Left renal cortex interstitium (tissue), 4 donors: Measurements from ENCODE around the gene PROSER2. TPM values are rescaled to one million over a fixed set of nuclear protein-coding genes. Genes with fewer than 3 reads are reported as not detected.

Experiments used
- DNase-seq, 4 donors: peaks; one replicate each; pipeline ENCODE4 v3.0.0-alpha.2; 2013; ENCODE audit warnings: low read depth in 4 of 4, low spot score in 2 of 4, missing footprints in 1 of 4
- polyA plus RNA-seq, 4 donors: library from polyadenylated mRNA; unstranded; fragments of 120-200 nt; gene quantifications; one replicate each; pipeline ENCODE4 v1.2.1, GENCODE V29; 2013; ENCODE audit not compliant: insufficient read length in 4 of 4

The PROSER2 gene, protein sequence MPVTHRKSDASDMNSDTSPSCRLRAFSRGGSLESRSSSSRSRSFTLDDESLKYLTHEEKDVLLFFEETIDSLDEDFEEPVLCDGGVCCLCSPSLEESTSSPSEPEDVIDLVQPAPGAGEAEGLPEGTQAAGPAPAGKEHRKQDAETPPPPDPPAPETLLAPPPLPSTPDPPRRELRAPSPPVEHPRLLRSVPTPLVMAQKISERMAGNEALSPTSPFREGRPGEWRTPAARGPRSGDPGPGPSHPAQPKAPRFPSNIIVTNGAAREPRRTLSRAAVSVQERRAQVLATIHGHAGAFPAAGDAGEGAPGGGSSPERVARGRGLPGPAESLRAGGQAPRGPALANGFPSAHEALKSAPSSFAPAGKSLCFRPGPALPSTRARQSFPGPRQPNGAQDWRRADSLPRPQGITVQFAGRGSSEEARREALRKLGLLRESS
- polyA plus RNA-seq = 1 to 10 TPM; 4.1 to 7.7 (median 5.1) TPM

DNA sequence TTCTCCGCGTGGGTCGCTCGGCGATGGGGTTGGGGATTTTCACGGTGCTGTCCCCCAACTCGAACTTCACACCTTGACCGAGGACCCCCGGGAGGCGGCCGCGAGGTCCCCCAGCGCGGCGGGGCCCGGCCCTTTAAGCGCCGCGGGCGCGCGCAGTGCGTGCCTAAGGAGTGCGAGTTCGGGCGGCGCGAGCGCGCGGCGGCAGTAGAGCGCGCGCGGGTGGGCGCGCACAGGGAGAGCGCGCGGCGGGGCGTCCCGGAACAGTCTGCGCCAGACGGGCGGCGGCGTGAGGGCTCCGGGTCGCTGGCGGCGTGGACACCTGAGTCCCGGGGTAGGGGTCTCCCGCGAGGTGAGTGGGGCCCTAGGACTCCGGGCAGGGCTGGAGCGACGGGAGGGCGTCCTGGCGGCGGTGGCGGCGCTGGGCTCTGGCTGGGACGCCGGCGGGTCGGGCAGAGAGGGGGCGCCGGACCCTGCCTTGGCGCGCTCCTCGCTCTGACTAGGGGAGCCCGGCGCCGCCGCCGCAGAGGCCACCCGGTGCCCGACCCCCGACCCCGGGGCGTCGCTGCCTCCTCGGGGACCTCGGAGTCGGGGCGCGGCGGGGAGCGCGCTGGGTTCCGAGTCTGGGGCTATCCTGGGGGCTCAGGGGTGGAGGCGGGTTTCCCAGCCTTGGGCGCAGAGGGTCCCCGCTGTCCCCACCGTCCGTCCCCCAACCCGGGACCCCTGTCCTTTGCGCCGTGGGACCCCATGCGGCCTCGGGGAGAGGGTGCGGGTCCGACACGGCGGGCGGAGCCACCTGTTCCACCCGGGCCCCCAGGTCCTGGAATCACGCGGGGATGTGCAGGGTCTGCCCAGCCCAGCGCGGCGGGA, at the start of gene PROSER2:
TSS of gene PROSER2 (plus strand) at position 235 of the 867 bp plus-strand sequence. CDS start 28,722 bp downstream, outside the sequence.
- DNase-seq = no peak

DNA sequence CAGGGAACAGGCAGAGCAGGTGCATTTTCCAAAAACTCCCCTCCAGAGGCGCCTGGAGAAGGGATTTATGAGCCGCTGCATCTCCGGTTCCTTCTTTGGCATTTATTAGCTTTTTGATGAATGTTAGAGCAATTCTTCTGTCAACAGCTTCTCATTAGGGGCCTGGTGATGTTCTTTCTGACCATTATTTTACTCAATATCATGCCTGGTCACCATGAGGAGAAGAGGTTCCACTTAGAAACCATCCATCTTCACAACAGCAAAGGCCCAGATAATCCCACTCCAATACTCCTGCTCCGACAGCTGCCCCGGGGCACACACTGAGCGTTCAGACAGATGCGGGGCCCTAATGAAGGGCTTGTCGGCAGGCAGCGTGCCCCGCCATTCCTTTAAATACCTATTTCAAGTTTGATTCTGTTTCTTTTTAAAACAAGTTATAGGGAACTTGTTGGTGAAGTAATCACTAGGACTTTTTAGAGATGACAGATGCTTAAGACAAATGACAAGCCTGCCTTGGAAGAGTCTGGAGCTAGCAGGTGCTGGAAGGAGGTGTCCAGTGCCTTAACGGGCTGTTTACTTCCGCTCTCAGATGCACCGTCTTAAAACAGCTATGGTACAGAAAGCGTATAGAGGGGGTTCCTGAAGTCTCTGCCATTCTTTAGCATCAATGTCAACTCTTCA, 49.3 kb upstream of the PROSER2 start:
- DNase-seq = no peak

DNA sequence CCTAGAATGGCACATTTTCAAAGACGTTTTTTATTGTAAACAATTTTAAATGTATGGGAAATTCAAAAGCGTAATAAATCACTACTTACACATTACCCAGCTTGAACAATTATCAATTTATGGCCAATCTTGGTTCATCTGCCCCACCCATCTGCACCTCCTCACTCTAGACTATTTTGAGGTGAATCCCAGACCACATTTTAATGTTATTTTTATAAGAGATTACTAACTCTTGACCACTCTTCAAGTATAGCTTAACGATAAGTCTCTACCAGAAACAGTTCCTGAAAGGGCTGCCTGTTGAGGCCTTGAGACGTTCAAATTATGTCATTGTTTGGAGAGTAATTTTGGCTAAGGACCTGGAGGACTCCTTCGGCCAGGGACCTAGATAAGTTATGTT, 47.7 kb upstream of the PROSER2 start:
- DNase-seq = no peak

DNA sequence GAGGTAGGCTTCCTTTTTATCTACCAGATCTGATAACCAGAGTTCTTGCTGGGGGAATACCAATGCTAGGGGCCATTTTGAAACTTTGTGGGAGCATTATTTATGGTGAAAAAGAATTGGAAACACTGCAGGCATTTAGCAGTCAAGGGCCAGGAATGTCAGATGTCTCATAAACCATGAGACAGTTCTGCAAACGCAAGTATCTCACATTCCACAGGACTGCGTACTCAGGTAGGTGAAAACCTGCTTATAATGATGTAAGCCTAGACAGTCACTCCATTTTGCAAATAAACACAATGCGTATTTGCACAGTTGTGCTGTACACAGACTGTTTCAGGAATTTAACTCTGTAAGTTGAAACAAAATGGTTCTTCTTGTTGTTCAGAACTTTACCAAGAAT, 47.1 kb upstream of the PROSER2 start:
- DNase-seq = no peak

DNA sequence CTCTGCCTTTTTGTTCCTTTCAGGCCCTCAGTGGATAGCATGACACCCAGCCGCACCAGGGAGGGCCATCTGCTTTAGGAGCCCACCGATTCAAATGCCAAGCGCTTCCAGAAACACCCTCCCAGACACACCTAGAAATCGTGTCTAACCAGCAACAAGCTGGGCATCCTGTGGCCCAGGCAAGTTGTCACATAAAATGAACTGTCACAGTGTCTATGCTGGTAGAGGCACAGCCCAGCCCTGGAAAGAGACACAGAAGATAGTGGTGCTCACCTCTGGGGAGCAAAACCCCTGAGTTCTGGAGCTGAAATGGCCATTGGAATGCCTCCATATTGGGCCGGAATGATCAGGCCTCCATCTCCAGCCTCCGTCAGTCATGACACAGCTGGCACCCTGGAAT, 42.0 kb upstream of the PROSER2 start:
- DNase-seq = no peak

DNA sequence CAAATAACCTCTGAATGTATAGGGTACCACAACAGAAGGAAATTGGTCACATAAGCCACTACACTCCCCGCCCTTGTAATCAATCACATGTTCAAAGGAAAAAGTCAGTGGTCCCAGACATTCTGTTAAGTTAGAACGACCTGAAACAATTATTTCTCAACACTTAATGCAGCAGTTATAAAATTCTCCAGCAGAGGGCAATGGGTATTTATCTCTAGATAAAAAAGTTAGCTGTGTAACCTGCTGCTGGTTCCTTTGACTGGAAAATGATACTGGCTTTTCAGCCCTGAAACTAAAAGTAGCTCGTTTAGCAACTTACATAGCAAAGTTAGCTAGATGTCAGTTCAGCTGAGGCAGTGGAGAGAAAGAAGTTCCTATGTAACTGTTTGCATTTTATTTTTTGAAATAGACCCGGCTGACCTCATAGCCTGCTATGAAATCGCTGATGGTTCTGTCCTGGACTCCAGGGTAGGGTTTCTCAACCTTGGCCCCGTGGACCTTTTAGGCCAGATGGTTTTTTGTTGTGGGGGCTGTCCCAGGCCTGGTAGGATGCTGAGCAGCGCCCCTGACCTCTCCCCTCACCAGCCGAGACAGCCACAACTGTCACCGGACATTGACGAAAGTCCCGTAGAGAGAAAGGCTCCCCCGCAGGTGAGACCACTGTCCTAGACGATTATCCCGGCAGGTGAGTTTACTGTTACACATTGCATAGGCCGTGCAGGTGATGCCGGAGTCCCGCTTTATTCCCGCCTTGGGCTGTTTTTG, 40.2 kb upstream of the PROSER2 start:
- DNase-seq = peak in 1 of 4 donors; percentile 76

DNA sequence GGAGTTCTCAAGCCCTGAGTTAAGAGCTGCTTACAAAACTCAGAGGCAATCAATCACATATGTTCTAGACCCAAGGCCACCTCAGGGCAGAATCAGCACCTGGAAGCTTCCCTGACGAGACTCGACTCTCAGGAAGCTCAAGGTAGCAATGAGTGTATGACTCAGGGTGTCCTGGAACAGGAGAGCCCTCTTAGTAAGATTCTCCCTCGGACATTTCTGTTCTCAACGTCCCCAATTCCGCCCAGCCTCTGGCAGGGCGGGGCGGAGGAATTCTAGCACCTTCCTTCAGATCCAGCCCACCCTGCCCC, 39.6 kb upstream of the PROSER2 start:
- DNase-seq = no peak

DNA sequence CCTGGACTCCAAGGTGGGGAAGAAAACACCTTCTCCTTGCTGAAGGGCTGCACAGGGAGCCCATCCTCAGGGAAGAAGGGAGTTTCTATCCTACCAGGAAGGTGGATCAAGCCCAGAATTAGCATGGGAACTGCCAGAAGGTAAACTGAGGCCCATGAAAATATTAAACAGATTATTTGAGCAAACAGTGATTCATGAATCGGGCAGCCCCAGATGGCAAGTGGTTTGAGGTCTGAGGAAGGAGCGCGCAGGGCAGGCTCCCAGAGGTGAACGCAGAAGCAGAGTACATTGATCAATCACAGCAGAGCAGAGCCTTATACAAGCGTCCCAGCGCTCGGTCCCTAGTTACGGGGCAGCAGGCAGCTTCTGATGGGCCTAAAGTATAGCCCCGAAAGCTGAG, 35.8 kb upstream of the PROSER2 start:
- no peak for DNase-seq

DNA sequence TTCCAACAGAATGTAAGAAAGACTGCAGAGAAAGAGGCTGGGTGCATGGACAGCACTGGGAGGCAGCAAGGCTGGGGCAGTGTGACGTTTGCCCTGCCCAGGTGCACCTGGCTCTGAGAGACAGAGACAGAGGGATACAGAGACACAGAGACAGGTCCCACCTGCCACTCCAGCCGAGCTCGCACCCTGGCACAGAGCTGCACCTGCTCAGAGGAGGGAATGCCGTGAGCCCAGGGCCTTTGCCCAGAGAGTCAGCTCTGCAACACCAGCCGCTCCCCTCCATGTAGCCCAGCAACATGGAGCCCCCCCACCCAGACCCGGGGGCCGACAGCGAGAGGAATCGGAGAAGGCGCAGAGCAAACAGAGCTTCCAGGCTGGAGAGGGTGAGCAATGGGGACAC, 35.3 kb upstream of the PROSER2 start:
- DNase-seq = no peak

DNA sequence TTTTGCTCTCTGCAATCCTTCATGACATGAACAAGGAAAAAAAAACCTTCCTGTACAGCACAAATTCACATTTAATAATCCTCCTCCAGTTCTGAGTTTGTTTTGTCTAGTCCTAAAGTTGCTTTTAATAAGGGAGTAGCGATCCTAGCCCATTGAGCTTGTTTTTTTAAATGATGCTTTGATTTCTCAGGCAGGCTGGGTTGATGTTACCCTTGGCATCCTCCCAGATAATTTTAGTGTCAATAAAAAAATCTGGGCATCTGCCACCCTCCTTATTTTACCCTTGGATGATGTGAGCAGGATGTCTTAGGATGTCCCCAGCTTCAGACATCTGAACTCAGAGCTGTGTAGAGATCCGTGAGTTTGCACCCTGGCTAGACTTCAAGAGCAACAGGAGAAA, 33.9 kb upstream of the PROSER2 start:
- DNase-seq = no peak

DNA sequence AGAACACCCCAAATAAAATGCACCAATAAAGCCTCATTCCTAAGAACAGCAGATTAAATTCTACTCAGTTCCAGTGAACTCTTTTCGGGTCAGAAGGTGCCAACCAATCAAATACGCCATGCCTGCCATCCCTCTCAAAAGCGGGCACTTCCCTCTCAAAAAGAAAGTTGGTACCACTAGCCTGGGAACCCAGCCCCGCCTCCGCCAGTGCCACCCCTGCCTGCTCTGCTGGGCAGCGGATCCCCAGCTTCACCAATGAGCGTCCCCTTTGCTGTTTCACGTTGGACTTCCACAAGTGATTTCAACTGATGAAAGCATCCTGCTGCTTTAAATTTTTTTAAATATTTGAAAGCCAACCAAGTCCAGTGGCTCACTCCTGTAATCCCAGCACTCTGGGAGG, 33.2 kb upstream of the PROSER2 start:
- no peak for DNase-seq

DNA sequence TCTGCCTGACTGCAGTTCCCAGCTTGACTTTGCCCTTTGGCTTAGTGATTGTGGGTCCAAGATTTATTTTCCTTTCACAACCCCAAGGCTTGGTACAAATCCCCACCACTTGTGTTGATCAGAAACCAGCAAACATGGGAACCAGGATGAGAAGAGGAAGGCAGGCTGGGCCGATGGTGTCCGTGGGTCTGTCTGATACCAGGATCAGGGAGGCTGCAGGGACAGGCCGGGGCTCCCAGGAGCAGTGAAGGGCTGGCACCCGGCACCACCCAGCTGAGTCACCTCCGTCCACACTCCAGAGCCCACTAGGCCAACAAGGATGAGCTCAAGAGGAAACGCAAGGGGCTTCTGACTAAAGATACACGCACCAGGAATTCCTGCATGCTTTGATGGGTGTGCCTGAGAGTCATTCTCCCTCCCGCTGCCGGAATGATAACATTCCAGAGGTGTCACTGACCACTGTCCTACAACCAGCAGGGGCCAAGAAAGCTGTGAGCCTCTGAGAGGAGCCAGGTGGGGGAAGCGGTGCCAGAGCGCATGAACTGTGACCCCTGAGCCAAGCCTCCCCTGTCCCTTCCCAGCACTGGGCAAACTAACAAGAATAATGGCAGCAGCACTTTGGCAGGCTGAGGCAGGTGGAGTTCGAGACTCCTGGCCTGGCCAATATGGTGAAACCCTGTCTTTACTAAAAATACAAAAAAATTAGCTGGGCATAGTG, 29.2 kb upstream of the PROSER2 start:
- no peak for DNase-seq

DNA sequence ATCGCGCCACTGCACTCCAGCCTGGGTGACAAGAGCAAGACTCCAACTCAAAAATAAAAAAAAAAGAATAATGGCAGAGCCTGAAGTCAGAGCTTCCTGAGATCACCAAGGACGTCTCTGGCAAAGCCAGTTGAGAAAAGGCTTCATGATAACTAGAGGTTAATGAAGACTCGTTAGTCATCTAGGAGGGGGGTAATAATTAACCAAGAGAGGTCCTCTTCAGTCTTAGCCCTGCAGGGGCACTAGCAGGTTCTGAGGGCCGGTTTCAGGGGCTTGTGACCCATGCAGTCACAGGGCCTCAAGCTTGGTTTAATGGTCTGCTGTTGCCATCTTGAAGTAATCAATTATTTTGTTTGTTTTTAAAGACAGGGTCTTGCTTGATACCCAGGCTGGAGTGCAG, 28.6 kb upstream of the PROSER2 start:
- DNase-seq = no peak

DNA sequence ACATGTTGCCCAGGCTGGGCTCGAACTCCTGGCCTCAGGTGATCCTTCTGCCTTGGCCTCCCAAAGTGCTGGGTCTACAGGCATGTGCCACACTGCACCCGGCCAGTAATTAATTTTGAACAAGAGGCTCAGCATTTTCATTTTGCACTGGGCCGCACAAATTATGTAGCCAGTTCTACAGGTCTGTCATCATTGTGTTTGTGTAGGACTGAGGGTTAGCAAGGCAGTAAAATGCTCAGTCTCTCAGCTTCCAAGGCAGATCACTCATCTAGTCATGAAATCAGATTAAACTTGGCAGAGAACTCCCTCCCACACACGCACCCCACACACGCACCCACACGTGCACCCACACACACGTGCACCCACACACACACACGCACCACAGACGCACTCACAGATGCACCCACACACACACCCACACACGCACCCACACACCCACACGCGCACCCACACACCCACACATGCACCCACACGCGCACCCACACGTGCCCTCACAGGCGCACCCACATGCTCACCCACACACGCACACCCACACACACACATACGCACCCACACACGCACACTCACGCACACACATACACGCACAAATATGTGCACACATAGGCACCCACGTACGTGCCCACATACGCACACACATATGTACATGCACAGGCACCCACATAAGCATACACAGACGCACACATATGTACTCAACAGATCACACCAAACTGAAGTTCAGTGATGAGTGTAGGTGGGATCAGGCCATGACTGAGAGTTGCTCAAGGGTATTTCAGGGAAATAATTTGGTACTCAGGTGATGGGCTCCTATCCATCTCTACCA, 27.8 kb upstream of the PROSER2 start:
- no peak for DNase-seq

DNA sequence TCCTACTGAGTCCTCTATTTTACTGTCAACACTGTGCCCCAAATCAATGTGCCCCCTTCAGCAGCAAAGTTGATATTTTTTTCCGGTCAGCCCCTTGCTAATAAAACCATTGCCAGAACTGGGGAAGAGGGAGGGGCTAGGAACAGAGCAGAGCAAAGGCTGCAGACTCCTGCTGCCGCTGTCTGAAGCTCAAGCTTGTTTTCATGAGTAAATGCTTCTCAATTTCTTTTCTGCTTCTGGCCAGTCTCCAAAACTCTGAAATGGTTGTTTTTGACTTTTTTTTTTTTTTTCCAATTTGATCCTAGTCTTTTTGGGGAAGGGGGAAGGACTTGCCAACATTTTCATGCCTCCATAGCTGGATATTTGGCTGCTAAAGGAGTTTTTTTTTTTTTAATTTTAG, 26.7 kb upstream of the PROSER2 start:
- no peak for DNase-seq

DNA sequence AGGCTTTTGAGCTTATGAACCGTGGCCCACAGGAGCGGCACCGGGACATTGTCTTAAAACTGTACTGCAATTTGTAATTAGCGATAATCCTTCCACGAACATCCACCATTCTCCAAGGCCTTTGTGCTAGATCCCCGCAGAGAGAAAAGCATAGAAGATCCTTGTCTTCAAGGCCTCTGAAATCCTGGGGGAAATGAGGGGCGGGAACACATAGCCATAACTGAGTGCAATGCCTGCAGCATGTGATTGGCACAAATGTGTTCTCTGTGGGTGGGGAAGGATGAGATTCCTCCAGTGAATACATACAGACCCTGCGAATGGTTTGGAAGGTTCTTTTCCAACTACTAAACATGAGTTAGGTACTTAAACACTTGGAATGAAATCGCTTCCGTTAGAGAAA, 25.9 kb upstream of the PROSER2 start:
- no peak for DNase-seq

DNA sequence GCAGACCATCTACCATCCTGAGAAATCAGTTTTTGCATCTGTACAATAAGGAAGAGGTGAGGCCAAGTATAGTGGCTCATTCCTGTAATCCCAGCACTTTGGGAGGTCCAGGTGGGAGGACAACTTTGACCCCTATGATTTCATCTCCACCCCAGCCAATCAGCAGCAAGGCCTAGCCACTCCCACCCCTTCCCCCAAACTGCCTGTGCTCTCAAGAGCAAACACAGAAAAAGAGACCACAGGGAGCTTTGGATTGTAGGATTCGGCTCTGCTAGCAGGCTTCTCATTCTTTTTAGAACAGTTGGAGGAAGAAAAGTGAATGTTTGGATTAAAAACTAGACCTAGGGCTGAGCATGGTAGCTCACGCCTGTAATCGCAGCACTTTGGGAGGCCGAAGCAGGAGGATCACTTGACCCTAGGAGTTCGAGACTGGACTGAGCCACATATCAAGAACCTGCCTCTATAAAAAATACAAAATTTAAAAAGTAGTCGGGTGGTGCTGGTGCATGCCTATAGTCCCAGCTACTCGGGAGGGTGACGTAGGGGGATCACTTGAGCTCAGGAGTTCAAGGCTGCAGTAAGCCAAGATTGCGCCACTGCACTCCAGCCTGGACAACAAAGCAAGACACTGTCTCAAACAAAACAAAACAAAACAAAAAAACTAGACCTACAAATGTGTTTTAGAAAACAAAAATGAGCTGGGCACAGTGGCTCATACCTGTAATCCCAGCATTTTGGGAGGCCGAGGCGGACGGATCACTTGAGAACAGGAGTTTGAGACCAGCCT, 25.1 kb upstream of the PROSER2 start:
- no peak for DNase-seq
